ENCODE measurements around the gene VAC14. TPM values are rescaled to one million over a fixed set of nuclear protein-coding genes. Genes with fewer than 3 reads are reported as not detected.

The VAC14 gene
- total RNA-seq, 1 donor from 2014 or later: 16.1 TPM

- Histone ChIP-seq H3K79me2 (ENCODE audit: low read depth) (no peaks in the 10 kb centered on the region), H3K27me3 (no peaks in the 10 kb centered on the region), H3K27ac (no peak overlapping the region), H2AFZ (replicated peaks) (no peak overlapping the region), H3K4me2 (peak overlapping the region; percentile 52), H3K4me1 (peaks cover 31% of the 10 kb centered on the region), H3K9ac (no peak overlapping the region), H4K20me1 (ENCODE audit: low read depth) (peaks cover 3% of the 10 kb centered on the region), H3K9me3 (ENCODE audit: low read depth) (no peaks in the 10 kb centered on the region), H3F3A (ENCODE audit: low read depth) (no peaks in the 10 kb centered on the region), H3K4me3 (no peak overlapping the region), H3K36me3 (no peaks in the 10 kb centered on the region)
- H3K9me3 Mint-ChIP-seq: no peaks in the 10 kb centered on the region
- DNase-seq (ENCODE audit: low spot score): no peak
- TF ChIP-seq EZH2phosphoT487 (IDR thresholded peaks at IDR 0.05): no peak
- H3K4me1 Mint-ChIP-seq: peaks cover 58% of the 10 kb centered on the region
- peak overlapping the region; percentile 50 for H3K27ac Mint-ChIP-seq
- H3K36me3 Mint-ChIP-seq: peaks cover 5% of the 10 kb centered on the region
- peaks cover 7% of the 10 kb centered on the region for H3K27me3 Mint-ChIP-seq (ENCODE audit: insufficient read depth, low read depth)
- H3K4me3 Mint-ChIP-seq: no peak overlapping the region
Observed at GRCh38 chr16:70712942-70713341, 88.0 kb downstream of the VAC14 start.

GRCh38 chr16:70712359-70712758 lies 88.6 kb downstream of the VAC14 start:
- H3K4me3 ChIP-seq: no peak overlapping the region
- Mint-ChIP-seq H3K4me3 (no peak overlapping the region), H3K27ac (no peak overlapping the region)

GRCh38 chr16:70711211-70712031 lies 89.5 kb downstream of the VAC14 start:
- peaks cover 31% of the 10 kb centered on the region for H3K4me1 ChIP-seq
- H3K9me3 ChIP-seq (ENCODE audit: low read depth): no peaks in the 10 kb centered on the region
- peak overlapping the region; percentile 47 for H3K27ac Mint-ChIP-seq

More at GRCh38 chr16:70712359-70712758, 88.6 kb downstream of the VAC14 start:
- Histone ChIP-seq H3K4me2 (no peak overlapping the region), H2AFZ (replicated peaks) (no peak overlapping the region), H3K9ac (no peak overlapping the region), H3K27ac (no peak overlapping the region), H3K27me3 (no peaks in the 10 kb centered on the region), H3F3A (ENCODE audit: low read depth) (no peaks in the 10 kb centered on the region), H3K4me1 (peaks cover 31% of the 10 kb centered on the region), H3K79me2 (ENCODE audit: low read depth) (no peaks in the 10 kb centered on the region), H3K9me3 (ENCODE audit: low read depth) (no peaks in the 10 kb centered on the region), H3K36me3 (no peaks in the 10 kb centered on the region), H4K20me1 (ENCODE audit: low read depth) (peaks cover 3% of the 10 kb centered on the region)
- peaks cover 7% of the 10 kb centered on the region for H3K27me3 Mint-ChIP-seq (ENCODE audit: insufficient read depth, low read depth)
- no peak for TF ChIP-seq EZH2phosphoT487 (IDR thresholded peaks at IDR 0.05)
- no peak for TF ChIP-seq EZH2 (IDR thresholded peaks at IDR 0.05)
- TF ChIP-seq CTCF (IDR thresholded peaks at IDR 0.05): no peak
- H3K9me3 Mint-ChIP-seq: no peaks in the 10 kb centered on the region
- no peak for DNase-seq (ENCODE audit: low spot score)
- H3K4me1 Mint-ChIP-seq: peaks cover 58% of the 10 kb centered on the region
- peaks cover 5% of the 10 kb centered on the region for H3K36me3 Mint-ChIP-seq

More at GRCh38 chr16:70711211-70712031, 89.5 kb downstream of the VAC14 start:
- H3K27me3 ChIP-seq: no peaks in the 10 kb centered on the region
- H3F3A ChIP-seq (ENCODE audit: low read depth): no peaks in the 10 kb centered on the region
- no peak overlapping the region for H3K27ac ChIP-seq
- H3K4me3 Mint-ChIP-seq: no peak overlapping the region
- peaks cover 3% of the 10 kb centered on the region for H4K20me1 ChIP-seq (ENCODE audit: low read depth)
- no peak overlapping the region for H2AFZ ChIP-seq (replicated peaks)
- no peak overlapping the region for H3K4me2 ChIP-seq
- H3K27me3 Mint-ChIP-seq (ENCODE audit: insufficient read depth, low read depth): peaks cover 7% of the 10 kb centered on the region
- H3K9ac ChIP-seq: no peak overlapping the region
- no peak for TF ChIP-seq EZH2 (IDR thresholded peaks at IDR 0.05)
- no peak for TF ChIP-seq CTCF (IDR thresholded peaks at IDR 0.05)
- no peak for TF ChIP-seq EZH2phosphoT487 (IDR thresholded peaks at IDR 0.05)
- H3K4me3 ChIP-seq: no peak overlapping the region
- H3K9me3 Mint-ChIP-seq: no peaks in the 10 kb centered on the region
- no peaks in the 10 kb centered on the region for H3K79me2 ChIP-seq (ENCODE audit: low read depth)
- H3K36me3 Mint-ChIP-seq: peaks cover 4% of the 10 kb centered on the region
- no peaks in the 10 kb centered on the region for H3K36me3 ChIP-seq
- peaks cover 62% of the 10 kb centered on the region for H3K4me1 Mint-ChIP-seq
- no peak for DNase-seq (ENCODE audit: low spot score)
